GM03348 (cell line): ENCODE measurements around the gene TMEM190.

Experiments used
- DNase-seq: peaks from one replicate; pipeline ENCODE4 v3.0.0; 2012; ENCODE audit warnings: low spot score

The TMEM190 gene

DNA sequence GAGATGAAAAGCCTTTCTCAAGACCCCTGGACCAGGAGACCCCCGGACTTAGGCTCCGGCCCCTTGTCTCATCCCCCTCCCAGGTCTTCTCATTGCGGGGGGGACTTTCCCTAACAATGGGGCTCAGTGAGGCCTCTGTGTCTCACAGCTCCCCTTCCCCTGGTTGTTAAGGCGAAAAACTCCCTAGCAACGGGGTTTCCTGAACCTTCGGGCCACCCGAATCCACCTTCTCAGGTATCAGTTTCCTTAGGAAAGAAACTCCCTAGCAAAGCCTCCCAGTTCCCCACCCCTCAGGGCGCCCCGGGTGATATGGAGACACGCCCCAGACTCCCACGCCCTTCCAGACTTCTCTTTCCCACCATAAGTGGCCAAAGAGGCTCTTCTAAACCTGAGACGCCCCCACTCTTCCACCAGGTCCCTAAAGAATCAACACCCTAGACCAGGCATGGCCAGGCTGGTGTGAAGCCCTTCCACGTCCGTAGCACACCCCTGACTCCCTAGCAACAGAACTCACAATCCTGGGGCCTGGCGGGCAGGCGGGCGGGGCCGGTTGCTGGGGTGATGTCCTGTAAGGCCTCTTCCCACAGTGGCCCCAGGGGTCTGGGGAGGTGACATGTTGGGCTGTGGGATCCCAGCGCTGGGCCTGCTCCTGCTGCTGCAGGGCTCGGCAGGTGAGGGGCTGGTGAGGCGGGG is at the start of gene TMEM190:
Gene TMEM190, plus strand, starts transcription at position 586 of the 693 bp plus-strand sequence. Its CDS starts 28 bp downstream, at position 614.
- no peak for DNase-seq

DNA sequence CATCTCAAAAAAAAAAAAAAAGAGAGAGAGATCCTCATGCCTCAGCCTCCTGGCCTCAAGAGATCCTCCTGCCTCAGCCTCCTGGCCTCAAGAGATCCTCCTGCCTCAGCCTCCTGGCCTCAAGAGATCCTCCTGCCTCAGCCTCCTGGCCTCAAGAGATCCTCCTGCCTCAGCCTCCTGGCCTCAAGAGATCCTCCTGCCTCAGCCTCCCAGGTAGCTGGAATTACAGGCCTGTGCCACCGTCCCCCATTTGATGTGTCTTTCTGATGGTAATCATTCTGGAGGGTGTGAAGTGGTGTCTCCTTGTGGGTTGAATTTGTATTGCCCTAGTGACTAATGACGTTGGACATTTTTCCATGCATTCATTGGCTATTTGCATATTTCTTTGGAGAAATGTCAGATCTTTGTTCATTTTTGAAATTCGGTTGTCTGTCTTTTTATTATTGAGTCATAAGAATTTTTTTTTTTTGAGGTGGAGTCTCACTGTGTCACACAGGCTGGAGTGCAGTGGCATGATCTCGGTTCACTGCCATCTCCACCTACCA is 47.8 kb upstream of the TMEM190 start:
- peak; percentile 33 for DNase-seq

DNA sequence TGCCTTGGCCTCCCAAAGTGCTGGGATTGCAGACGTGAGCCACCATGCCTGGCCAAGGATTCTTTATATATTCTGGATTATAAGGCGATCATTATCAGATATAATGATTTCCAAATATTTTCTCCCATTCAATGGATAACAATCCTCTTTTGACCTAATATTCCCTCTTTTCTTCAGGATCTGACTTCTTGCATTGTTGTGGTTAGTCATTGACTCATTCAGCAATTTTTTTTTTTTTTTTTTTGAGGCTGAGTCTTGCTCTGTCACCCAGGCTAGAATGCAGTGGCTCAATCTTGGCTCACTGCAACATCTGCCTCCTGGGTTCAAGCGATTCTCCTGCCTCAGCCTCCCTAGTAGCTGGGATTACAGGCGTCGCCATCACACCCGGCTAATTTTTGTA is 46.8 kb upstream of the TMEM190 start:
- peak; percentile 63 for DNase-seq

DNA sequence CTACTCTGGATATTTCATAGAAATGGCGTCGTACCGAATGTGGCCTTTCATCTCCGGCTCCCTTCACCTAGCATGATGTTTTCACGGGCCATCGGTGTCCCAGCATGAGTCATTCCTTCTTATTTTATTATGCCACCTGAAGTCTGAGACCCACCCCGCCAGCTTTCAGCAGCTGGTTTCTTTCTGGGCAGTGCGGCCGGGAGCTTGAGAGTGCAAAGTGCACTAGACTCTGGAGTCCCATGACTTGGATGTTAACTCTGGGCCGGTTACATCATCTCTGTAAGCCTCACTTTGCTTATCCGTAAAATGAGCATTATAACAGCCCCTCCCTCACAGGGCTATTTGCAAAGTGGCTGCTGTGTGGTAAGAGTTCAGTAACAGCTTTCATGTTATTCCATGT is 42.8 kb upstream of the TMEM190 start:
- DNase-seq = no peak

DNA sequence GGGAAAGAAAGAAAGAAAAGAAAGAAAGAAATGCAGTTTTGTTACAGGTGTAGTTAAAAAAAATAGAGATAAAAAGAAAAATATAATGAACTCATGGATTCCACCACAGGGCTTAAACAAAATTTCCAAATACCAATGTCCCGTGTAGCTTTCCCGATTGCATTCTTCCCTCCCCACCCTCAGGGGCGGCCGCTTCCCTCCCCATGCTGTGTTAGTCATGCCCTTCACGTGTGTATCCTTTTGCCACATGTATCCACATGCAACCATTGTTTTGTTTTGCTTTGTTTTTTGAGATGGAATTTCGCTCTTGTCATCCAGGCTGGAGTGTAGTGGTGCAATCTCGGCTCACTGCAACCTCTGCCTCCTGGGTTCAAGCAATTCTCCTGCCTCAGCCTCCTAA is 40.5 kb upstream of the TMEM190 start:
- peak; percentile 63 for DNase-seq

DNA sequence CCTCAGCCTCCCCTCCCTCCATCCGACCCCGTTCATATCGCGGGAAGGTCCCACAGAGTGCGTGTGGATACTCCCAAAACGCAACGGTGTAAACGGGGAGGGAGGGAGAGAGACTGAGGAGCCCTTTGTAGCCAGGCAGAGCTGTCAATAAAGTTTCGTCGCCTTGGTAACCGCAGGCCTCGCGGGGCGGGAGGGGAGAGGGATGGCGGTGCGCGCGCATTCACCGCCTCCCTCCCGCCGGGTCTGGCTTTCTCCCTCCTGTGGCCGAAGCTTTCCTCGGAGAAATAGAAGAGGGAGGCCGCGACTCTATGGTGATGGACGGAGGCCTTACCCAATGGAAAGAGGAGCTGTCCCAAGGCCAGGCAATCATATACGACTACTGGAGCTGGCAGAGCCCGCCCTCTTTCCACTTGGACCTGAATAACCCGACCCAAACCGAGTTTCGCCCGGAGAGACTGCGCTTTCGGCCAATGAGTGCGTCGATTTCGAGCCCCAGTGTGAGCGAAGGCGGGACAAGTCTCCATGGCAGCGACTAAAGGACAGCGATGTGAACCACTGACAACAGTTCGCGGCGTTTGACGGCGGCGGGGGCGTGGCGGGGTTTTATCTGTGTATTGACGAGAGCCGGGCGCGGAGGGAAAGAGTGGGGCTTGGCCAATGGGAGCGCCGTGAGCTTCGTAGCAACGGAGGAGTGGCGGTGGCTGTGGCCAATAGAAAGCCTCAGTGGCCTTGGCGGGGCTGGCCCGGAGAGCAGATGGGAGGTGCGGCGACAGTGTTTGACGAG is 37.3 kb upstream of the TMEM190 start, which contains the start of gene KMT5C:
Gene KMT5C, plus strand, starts transcription at position 772 of the 784 bp plus-strand sequence. CDS start 2,061 bp downstream, outside the sequence.
- peak; percentile 100 for DNase-seq

DNA sequence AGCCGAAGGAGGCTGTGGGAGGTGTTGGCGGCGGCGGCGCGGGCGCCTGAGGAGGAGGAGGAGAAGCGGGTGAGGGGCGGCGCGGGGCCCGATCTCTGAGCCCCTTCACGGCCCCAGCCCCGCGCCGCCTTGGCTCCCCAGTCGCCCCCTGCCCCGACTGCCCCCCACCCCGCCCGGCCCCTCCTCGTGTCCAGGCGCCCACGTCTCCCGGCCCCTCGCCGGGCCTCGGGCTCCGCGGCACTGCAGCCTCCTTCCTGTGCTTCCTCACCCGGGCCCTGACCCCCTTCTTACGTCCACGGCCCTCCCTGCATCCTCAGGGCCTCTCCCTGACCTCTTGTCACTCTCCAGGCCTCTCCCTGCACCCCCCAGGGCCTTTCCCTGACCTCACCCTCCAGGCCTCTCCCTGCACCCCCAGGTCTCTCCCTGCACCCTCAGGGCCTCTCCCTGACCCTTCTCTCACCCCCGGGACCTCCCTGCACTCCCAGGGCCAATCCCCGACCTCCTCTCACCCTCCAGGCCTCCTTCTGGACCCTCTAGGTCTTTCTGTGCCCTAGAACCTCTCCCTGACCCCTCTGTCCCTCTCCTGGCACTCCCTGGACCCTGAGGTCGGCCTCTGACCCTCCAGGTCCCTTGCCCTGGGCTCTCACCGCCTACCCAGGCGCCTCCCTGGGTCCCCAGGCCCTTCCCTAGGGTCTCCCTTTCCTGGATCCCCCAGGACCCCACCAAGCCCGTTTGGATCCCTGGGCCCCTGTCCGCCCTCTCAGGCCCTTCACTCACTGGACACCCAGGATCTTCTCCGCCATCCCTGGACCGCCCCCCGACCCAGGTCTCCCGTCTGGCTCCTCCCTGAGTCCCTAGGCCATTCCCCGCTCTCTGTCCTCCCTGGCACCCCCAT is 36.5 kb upstream of the TMEM190 start:
- no peak for DNase-seq

DNA sequence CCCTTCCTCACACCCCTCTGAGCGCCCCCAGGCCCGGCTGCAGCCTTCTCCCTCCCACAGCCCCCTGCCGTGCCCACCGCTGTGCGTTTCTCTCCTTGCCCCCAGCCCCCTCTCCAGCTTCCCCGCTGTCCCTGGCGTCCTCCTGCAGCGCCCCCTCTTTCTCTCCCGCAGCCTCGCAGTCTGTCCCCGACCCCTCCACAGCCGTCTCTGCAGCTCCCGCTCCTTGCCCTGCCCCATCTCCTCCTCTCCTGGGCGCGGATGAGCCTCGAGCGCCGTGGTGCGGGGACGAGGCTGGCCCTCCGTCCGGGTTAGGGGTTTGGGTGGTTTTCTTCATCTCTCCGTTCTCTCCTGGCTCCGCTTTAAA is 35.9 kb upstream of the TMEM190 start:
- DNase-seq = no peak

DNA sequence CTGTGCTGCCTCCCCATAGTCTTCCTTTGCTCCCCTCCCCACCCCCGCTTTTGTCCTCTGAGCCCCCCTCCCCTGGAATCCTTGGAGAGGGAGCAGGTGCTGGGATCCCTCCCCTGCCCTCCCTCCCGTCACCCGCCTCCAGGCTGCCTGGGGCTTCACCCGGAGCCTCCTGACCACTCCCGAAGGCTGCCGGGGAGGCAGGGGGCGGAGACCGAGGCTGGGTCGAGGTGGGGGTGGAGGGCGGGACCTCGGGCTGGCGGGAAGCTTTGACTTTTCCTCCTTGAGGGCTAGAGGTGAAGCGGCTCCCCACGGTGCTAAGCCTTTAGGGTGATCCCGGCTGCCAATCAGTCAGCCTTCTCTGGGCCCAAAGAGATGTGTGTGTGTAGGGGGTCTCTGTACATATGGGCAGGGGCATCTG is 35.4 kb upstream of the TMEM190 start:
- peak; percentile 93 for DNase-seq

DNA sequence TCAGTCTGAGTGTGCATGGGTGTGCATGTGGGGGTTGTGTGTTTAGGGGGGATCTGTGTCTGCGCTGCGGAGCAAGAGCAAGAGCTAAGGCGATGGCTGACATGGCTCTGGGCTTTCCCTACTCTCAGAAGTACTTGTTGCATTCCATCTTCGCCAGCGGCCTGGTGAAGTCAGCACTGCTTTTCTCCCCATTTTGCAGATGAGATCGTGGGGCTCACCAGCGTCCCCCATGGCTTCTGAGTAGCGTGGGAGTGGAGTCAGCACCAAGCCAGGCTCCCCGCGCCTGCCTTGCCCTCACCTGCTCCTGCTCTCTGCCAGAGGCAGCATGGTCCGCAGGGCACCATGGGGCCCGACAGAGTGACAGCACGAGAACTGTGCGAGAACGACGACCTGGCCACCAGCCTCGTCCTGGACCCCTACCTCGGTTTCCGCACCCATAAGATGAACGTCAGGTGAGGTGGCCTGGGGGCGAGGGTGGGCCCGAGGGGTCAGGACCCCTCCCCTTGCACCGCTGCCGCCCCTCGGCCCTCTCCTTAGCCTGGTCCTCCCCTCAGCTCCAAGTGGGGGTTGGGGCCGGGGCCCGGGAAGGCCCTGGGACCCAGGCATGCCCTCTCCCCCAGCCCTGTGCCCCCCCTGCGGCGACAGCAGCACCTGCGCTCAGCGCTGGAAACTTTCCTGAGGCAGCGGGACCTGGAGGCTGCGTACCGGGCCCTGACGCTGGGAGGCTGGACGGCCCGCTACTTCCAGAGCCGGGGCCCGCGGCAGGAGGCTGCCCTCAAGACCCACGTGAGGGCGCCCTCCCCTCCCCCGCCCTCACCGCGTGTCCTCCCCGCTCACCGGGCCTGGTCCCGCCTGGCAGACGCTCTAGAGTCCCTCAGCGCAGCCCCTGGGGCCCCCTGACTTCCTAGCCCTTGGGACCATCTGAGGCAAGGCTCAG is 34.8 kb upstream of the TMEM190 start:
- DNase-seq = no peak

DNA sequence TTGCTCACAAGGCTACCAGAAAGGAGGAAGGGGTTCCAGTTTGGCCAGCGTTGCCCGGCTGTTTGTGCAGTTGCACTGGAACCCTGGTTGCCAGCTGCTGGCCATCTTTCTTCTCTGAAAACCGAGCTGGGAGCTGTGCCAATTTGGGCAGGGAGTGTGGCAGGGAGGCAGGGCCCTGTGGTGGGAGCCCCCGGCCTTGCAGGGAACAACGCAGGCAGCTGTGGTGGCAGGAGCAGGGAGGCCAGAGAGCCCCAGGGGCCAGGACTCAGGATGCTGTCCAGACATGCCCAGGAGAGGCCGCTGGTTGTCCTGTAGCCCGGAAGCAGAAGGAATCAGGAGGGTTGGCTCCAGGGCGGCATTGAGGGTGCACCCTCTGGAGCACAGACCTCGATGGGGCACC is 32.2 kb upstream of the TMEM190 start:
- DNase-seq = no peak

DNA sequence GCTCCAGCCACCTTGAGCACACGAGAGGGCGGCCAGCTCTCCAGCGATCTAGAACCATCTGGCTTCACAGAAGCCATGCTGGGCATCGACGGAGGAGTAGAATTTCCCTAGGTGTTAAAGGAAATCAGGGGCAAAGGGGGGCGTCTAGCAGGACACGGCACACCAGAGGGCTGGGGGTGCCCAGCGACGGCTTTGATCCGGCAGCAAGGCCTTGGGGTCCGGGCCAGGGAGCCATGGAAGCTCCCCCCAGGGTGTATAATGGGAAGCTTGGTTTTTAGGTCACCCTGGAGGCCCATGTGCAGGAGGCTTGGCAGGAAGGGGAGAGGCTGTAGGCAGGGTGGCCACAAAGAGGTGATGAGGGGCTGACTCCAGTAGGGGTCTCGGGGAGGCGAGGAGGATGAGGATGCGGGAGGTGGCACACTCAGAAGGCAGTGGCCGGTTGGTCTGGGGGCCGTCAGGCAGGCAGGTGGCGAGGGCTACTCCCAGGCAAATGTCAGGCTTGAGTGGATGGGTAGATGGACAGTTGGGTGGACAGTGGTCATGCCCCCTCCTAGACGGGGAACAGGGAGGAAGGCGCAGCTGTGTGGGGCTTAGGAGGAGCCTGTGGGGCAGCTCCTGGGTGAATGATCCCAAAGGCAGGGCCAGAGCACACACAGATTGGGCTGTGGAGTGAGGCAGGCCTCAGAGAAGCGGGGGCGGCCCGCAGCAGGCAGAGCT is 31.4 kb upstream of the TMEM190 start:
- DNase-seq = no peak

DNA sequence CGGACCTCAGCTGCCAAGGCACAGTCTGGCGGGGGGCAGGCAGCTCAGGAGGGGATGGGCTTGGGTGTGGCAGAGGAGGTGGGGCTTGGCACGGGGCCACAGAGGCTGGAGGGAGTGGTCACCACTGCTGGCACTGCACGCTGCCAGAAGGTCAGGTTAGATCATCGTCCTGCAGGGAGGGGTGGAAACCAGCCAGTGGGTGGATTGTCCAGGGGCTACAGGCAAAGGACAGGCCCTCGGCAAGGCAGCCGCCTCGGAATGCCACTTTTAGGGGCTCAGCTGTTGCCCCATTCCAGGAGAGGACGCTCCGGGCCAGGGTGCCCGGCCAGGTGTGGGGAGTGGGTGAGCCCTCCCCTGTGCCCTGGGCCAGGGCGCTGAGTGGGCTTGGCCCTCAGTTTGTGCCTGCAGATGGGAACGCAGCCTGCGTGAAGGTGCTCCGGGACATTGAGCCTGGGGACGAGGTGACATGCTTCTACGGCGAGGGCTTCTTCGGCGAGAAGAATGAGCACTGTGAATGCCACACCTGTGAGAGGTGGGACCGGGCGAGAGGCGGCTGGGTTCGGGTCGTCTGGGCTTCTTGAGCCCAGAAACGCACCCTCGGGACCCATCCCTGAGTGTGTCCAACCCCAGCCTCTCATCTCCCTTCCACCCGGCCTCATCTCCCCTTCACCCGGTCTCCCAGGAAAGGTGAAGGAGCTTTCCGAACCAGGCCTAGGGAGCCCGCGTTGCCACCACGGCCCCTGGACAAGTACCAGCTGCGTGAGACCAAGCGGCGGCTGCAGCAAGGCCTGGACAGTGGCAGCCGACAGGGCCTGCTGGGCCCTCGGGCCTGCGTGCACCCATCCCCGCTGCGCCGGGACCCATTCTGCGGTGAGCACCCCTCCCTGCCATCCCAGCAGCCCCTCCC is 30.6 kb upstream of the TMEM190 start:
- no peak for DNase-seq

DNA sequence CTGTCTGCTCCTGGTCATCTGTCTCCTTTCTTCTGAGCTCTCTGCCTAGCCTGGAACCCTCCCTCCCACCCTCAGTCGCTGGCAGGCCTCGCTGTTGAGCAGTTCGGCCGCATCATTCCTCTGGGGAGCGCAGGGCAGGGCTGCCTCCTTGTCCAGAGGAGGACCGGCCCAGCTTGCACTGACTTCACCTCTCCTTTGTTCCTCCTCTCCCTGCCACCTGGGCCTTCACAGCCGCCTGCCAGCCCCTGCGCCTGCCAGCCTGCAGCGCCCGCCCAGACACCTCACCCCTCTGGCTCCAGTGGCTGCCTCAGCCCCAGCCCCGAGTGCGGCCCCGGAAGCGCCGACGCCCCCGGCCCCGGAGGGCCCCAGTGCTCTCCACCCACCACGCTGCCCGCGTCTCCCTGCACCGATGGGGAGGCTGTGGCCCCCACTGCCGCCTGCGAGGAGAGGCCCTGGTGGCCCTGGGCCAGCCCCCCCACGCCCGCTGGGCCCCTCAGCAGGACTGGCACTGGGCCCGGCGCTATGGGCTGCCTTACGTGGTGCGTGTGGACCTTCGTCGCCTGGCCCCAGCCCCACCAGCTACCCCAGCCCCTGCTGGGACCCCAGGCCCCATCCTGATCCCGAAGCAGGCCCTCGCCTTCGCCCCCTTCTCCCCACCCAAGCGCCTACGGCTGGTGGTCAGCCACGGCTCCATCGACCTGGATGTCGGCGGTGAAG is 29.7 kb upstream of the TMEM190 start:
- no peak for DNase-seq

DNA sequence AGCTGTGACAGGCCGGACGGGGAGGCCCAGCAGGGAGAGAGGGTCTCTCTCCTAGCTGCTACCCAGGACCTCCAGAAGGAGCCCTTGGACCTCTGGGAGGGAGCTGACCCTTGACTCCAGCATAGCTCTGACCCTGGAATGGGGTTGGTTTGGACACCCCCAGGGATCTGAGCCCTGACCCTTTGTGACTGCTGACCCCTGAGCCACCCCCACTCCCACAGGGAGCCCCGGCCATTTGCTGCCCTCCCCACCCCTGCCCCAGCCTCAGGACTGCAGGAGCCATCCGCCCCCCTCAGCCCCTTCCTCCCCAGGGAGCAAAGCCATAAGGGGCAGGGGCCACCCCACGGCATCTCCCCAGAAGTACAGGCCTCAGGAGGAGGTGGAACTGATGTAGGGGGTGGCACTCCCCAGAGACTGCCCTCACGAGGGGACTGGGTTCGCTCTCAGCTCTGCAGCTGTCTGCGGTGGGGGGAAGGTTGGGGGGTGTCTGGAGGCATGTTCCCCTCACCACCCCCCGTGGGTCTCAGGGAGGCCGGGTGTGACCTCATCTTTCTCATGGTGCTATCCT is 29.1 kb upstream of the TMEM190 start:
- DNase-seq = no peak

DNA sequence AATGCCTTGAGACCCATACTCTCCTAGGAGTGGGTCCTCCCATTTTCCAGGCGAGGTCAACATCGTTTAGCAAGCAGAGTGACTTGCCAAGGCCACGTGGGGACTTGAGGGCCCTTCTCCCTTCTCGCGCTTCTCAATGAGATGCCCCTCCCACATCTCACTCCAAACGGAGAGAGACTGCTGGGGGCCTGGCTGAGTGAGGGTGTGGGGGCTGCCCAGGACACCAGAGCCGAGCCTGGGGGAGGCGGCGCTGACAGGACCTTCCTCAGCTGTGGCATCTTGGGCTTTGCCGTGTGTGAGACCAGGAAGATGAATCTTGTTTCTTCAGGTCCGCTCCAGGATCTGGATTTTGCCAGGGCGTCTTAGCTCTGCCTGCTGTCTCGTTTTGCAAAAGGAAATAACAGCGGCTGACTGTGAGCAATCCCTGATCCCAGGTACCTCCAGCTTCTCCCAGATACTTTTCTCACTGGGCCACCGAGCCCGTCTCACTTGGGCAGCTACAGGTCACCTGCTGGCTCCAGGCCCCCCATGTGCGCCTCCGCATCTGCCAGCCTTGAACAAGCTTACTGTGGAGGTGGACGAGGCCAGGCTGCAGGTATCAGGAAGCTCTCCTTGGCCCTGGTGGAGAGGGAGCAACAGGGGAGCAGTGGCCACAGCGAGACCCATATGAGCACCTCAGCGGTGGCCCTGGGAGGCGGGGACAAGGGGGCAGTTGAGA is 28.1 kb upstream of the TMEM190 start:
- no peak for DNase-seq

DNA sequence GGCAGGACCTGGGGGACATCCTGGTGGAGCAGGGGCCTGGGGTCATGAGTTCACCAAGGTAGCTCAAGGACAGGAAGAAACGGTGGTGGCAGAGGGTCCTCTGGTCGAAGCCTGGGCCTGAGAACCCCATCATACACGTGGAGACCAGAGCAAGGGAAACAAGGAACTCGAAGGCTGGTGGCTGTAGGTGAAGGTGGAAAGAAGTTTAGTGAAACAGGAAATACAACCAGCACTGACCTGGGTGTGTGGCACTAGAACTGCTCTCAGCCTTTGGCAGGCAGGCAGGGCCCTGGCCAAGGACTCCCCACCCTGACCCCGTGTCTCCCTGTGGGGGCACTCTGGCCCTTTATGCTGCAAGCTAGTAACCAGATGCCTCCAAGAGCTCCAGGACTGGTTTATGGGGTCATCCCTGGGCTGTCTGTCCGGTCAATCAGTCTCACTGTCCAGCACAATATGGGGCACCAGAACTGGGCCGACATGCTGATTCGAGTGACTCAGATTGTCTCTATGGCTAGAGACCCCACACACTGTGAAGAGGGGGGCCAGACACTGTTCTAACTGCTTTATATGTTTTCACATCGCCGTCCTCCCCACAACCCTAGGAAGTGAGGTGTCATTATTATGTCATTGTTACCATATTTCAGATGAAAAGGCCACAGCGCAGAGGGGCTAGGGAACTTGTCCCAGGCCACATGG is 25.9 kb upstream of the TMEM190 start:
- DNase-seq = no peak
